GM18951 (cell line): Measurements from ENCODE around the gene THAP5.

Source experiments
- POLR2A ChIP-seq: IDR thresholded peaks from 4 replicates; pipeline ENCODE4 v1.6.1; 2011; ENCODE audit warnings: mild to moderate bottlenecking; ENCODE audit not compliant: insufficient read length, insufficient read depth; ENCODE audit errors: extremely low read depth
- in situ Hi-C: fragments of 300-500 bp; cut with MboI; formaldehyde crosslinking; loops from one replicate; pipeline ENCODE4 v1.12.0; 2022; ENCODE audit warnings: low sequenced_read_pairs, mixed read lengths, inconsistent platforms; ENCODE audit not compliant: unreplicated experiment

The THAP5 gene, protein sequence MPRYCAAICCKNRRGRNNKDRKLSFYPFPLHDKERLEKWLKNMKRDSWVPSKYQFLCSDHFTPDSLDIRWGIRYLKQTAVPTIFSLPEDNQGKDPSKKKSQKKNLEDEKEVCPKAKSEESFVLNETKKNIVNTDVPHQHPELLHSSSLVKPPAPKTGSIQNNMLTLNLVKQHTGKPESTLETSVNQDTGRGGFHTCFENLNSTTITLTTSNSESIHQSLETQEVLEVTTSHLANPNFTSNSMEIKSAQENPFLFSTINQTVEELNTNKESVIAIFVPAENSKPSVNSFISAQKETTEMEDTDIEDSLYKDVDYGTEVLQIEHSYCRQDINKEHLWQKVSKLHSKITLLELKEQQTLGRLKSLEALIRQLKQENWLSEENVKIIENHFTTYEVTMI

DNA sequence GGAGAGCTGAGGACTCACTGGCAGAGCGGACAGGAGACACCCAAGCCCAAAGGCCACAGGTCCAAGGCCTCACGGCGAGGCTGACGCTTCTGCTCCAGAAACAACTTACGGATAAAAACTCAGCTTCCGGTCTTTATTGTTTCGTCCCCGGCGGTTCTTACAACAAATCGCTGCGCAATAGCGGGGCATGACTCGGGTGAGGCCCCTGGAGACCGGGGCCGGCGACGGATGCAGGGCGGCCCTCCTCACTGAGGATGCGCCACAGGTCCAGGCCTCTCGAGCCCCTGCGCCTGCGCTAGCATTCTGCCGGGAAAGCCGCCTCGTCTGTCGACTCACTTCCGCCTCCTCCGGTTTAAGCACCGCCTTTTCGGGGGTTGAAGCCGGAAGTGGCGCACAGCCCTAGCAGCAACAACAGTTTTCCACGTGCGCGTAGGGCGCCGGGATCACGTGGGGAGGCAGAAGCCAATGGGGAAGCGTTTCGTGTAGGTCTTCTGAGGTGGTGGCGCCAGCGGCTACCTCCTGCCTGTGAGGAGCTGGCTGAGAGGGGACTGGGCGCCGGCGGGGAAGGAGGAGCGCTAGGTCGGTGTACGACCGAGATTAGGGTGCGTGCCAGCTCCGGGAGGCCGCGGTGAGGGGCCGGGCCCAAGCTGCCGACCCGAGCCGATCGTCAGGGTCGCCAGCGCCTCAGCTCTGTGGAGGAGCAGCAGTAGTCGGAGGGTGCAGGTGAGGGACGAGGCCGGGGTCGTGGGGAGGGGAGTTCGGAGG is at the start of gene THAP5, which contains the start of gene DNAJB9:
TSS of gene THAP5 (minus strand) at position 326 of the 765 bp plus-strand sequence. CDS start at position 189, 137 bp downstream.
TSS of gene DNAJB9 (plus strand) at position 494 of the 765 bp plus-strand sequence. CDS start 1,853 bp downstream, outside the sequence.
- TF ChIP-seq POLR2A: peak; percentile 90
- in situ Hi-C loops: no loop called here

DNA sequence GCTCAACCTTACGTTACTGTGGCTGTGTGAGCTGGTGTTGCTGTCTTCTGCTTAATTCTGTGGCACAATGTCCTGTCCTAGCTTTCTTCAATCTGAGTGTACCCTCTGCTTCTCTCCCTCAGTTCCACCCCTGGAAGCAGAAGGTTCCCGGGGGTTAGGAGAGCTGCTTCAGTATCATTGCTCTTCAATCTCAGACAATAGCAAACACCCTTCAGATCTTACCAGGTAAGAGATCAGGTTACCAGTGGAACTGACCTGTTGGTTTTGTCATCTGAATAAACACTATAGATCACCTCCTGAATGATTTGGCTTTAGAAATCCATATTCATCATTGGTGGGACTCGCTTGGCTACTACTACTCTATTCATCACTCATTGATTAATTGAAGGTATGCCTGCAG is 48.5 kb upstream of the THAP5 start:
- TF ChIP-seq POLR2A: no peak
- in situ Hi-C loops: no loop called here

DNA sequence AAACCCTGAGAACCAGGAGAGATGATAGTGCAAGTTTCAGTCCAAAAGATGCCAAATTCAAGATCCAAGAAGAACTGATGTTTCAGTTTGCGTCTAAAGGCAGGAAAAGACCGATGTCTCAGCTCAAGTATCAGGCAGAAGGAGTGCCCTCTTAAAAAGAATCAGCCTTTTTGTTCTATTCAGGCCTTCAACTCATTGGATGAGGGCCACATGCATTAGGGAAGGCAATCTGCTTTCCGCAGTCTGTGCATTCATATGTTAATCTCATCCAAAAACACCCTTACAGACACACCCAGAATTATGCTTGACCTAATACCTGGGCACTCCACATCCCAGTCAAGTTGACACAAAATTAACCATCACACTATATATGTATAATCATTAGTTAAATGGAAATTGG is 45.4 kb upstream of the THAP5 start:
- in situ Hi-C loops: no loop called here
- TF ChIP-seq POLR2A: no peak

DNA sequence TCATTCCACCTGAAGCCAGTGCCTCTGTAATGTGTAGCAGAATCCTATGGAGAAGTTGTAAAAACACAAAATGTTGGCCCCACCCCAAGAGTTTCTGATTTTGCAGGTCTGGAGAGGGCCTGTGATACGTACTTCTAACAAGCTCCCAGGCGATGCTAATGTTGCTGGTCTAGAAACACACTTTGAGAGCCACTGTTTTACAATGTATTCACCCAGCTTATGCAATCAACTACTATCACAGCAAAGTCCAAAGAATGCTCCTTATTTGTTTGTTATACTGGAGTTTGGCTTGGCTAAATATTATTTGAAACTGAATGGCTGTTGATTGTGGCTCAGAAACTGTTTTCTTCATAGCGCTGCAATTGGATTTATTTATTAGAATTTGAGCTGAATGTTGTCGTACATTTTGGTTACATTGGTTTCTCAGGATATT is 44.5 kb upstream of the THAP5 start:
- no peak for TF ChIP-seq POLR2A
- in situ Hi-C loops: no loop called here

DNA sequence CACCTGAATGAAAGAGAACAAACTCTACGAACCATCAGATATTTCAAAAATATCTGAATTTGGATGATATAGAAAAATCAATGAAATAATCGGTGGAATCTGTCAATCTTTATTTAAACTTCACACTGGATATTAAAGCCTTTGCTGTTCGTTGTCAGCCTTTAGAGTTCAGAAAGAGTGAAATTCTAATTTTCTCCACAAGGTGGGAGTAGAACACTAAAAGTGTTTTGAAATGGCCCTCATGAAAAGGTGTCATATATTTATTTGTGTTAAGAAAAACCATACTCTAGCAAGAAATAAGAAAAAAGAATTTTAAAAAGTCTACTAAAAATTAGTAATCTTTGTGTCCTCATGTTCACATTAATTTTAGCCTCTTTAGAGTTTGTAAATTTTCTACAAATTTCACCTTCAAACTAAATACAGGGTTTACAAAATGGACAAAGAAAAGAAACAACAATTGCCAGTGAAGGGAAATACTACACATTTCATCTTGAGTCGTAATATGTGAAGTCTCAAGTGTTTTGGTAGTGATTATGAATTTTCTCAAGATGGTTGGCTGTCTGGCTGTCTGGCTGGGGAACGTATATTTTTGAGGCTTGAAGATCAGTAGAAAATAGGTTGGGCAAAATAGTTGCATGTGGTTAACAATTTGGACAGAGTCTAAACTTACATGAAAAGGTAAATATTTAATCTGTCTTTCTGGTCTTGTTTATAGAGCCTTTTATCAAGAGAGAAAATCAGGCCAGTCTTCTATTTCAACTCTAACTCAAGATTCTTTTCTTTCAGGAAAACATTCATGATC is 43.8 kb upstream of the THAP5 start:
- in situ Hi-C loops: no loop called here
- TF ChIP-seq POLR2A: no peak

DNA sequence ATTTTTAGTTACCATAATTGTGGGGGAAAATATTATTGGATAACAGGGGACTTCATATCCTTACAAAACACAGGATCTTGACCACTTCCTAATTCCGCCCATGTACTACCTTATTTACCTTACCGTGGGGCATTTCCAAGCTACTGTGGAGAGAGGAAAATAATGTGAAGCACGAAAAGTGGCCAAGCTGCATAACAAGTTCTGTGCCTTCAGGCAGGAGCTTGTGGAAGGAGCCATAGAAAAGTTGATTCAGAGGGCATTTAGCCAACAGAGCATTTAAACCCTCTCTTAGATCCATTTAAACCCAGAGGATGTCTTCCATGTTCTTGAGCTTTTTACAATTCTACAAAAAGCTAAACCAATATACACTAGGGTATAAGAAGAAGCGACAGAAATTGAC is 41.8 kb upstream of the THAP5 start:
- in situ Hi-C loops: no loop called here
- TF ChIP-seq POLR2A: no peak

DNA sequence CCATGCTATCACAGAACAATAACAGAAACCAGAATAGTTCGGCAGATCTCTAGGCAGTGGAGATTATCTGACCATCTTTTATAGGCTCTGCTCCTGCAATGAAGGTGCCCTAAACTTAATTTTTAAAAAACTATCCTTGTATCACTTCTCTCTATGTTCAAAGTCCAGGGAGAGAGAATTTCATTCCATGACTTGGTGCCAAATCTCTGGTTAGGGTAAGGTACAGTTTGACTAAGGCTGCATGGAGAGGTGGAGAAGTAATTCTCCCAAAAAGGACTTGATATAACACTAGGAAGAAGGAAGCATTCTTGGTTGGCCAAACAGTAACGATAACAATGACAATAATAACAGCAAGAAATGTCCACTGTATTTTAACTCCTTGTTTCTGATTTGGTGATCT is 40.1 kb upstream of the THAP5 start:
- in situ Hi-C loops: no loop called here
- TF ChIP-seq POLR2A: no peak

DNA sequence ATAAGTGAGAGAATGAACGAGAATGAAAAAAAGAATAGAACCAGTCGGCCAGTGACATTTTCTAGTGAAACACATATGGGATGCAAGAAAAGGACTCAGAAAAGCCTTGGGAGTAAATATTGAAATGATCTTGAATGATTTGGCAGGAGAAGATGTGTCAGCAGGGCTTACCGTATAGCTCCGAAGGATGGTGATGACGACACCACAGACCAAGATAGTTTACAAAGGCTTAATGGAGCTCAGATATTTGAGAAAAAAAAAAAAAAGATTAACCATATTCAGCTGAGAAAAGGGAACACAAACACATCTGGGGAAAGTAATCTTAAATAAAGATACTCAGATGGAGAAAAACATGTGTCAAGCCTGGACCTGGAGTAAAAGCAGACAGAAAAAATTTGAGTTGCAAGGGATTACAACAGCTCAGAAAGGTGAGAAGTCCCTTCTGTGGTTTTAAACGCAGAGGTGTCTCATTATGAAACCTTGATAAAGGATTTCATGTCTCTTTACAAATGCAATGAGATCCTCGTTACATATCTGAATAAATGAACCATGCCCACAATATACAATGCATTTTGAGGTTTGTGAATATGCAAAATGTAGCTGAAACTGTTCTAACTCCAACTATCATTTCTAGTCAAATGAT is 36.2 kb upstream of the THAP5 start:
- TF ChIP-seq POLR2A: no peak
- in situ Hi-C loops: no loop called here

DNA sequence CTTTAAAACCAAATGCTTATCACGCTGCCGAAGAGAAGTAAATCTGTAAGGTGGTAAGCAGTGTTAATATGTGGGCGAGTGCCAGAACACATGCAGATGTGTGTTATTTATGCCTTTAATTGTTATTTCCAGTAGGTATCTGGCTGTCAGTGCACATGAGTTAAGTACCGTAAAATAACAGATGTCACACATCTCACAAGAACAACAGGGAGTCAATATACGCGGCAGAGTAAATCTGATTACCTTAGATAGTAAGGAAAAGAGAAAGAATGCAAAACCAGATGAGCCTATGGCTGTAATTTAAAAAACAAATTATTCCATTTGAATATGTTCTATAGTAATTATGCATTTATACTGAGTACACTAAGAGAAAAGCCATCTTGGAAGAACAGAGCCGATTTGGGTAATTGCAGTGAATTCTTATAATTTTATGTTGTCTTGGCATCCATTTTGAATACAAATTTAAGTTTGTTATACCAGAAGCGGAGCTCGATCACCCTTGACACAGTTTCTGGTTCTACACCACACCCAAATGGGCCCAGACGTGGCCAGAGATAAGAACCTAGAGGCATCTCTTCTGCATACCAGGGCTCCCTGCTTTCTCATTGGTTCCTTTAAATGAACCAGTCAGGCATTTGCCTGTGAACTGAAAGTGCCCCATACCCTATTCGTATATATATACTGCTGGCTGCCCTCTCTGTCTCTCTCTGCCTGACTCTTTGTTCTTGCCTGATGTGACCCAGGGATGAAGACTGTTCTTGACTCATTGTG is 35.0 kb upstream of the THAP5 start:
- in situ Hi-C loops: no loop called here
- no peak for TF ChIP-seq POLR2A

DNA sequence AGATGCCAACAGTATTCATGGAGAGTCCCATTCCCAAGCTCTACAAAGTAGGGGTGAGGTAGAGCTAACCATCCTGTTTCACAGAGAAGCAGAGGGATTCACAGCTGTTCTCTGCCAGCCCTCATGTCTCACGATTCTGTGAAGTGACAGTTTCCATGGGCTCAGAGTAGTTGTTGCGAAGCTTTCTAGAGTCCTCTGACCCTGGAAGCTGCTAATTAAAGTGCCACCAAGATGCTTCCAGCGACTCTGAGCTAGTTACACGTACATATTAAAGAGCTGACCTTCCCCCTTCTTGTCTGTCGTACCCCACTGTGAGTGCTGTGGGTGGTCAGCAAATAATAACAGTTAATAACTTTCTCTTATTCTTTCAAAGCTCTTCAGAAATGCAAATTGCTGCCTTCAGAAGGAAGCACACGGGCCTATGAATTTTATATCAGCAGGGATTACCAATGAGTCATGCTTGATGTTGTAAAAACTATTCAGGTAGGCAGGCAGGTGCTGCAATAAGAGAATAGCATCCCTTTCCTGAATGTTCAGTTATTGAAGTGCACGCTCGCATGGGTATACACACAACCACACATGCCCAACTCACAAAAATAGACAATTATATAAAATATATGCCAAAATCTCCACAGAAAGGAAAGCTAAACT is 34.3 kb upstream of the THAP5 start:
- no peak for TF ChIP-seq POLR2A
- in situ Hi-C loops: no loop called here

DNA sequence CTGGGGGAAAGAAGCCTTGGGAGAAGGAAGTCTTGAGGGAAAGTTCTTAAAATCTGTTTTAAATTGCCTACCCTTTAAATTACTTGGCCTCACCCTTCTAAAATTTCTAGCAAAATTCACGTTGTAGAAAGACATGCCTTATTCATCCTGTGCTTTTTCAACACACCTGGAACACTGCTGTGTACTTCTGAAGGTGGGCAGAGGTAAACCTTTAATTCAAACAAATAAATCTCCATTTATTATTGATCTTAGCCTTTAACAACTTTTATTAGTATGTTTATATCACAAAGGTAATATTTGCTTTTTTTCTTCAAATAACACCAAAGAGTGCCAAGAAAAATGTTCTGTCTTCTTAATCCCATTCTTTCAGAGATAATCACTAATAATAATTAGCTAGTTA is 30.9 kb upstream of the THAP5 start:
- in situ Hi-C loops: no loop called here
- no peak for TF ChIP-seq POLR2A
